Embryonic facial prominence (tissue), 1 donor: ENCODE measurements around the gene OR10H2.
"Not testable (repeated sequence)": the region's sequence is repeated elsewhere in the genome, so short reads cannot be mapped to it uniquely, and the experiment has no call there.

ENCODE experiments used
- DNase-seq: peaks from one replicate; pipeline ENCODE4 v3.0.0-alpha.2; 2016; ENCODE audit errors: extremely low spot score

Gene OR10H2, protein sequence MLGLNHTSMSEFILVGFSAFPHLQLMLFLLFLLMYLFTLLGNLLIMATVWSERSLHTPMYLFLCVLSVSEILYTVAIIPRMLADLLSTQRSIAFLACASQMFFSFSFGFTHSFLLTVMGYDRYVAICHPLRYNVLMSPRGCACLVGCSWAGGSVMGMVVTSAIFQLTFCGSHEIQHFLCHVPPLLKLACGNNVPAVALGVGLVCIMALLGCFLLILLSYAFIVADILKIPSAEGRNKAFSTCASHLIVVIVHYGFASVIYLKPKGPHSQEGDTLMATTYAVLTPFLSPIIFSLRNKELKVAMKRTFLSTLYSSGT

DNA sequence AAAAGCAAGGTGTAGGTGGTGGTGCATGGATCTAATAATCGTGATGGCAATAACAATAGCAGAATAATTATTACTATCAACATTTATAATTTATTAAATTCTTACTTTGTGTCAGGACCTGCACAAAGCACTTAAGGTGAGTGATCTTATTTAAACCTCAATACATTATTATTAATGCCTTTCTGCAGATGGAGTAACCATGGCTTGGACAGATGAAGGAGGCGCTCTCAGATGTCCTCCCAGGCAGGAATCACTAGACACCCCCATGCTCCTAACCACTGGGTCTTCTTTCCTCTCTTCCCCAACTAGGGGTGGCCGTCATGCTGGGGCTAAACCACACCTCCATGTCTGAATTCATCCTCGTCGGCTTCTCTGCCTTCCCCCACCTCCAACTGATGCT is at the start of gene OR10H2:
Gene OR10H2 (plus strand): TSS at position 301 of the 400 bp plus-strand sequence. CDS start 20 bp downstream, at position 321.
- DNase-seq, result no peak

- DNase-seq, result no peak
Observed at GRCh38 chr19:15679089-15679488, 48.7 kb upstream of the OR10H2 start.

DNA sequence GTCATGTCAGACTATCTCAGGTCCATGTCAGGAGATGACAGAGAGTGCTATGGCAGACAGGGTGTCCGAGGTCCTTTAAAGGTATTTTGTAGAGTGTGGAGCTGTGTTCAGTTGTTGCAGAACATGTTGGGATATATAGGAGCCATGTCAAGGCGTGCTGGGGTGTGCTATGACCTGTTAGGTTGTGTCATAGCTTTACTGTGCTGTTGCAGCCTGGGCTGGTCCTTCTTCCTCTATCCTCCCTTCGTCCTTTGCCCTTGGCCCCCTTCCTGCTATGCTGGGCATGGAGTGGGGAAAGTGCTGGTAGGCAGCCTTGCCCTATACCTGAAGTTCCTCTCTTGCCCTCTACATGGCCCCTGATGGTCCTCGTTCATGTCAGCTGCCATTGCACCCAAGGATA is 48.0 kb upstream of the OR10H2 start:
- not testable (repeated sequence) for DNase-seq

GRCh38 chr19:15680478-15681322 is 47.1 kb upstream of the OR10H2 start:
- DNase-seq, result no peak

DNA sequence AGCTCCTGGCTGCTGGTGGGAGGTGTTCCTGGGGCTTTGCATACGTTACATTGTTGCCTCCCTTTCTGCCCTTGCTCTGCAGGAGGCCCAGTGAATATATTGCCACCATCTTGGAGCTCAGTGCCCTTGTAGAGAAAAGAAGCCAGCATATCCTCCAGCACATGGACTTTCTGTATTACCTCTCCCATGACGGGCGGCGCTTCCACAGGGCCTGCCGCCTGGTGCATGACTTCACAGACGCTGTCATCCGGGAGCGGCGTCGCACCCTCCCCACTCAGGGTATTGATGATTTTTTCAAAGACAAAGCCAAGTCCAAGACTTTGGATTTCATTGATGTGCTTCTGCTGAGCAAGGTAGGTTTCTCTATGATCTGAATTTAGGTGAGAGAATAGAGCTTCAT is 44.4 kb upstream of the OR10H2 start:
- DNase-seq, result no peak

- no peak for DNase-seq
Observed at GRCh38 chr19:15684828-15685227, 43.0 kb upstream of the OR10H2 start.

DNA sequence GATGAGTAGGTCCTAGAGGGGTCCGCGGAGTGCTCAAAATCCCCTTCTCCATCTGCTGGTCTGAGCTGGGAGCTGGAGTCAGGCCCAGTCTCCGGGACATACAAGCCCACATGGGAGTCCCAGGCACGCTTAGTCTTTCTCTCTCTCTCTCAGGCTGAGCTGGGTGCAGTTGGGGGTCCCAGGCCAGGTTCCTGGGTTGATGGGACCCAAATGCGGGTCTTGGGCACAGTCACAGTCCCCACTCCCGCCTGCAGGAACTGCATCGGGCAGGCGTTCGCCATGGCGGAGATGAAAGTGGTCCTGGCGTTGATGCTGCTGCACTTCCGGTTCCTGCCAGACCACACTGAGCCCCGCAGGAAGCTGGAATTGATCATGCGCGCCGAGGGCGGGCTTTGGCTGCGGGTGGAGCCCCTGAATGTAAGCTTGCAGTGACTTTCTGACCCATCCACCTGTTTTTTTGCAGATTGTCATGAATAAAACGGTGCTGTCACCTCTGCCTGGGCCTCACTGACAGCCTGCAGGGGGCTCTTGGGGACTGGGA is 31.1 kb upstream of the OR10H2 start:
- no peak for DNase-seq

- no peak for DNase-seq
Observed at GRCh38 chr19:15701757-15702533, 25.9 kb upstream of the OR10H2 start.

- peak; percentile 39 for DNase-seq
Observed at GRCh38 chr19:15702534-15702930, 25.3 kb upstream of the OR10H2 start.

DNA sequence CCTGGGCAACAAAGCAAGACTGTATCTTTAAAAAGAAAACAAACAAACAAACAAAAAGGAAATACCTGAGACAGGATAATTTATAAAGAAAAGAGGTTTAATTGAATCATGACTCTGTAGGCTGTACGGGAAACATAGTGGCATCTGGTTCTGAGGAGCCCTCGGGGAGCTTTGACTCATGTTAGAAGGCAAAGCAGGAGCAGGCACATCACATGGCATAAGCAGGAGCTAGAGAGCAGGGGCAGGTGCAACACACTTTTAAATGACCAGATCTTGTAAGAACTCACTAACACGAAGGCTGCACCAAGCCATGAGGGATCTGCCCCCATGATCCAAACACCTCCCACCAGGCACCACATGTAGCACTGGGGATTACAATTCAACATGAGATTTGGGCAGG is 13.2 kb upstream of the OR10H2 start:
- no peak for DNase-seq

DNA sequence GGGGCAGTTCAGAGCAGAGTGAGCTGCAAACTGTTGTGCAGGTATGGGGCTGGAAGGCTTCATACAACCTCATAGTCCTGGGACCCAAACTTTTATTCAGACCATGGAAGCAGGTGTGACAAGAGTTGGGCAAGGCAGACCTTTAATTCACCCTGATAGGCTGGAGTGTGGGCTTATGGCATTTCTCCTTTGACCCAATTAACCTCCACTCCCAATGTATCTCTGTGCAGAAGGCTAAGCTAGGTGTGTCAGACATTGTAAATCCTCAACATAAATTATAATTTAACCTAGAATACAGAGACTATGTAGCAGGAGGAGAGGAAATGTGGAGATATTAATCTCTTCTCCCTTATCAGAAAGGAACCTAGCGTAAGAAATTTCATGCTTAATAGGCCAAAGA is 12.2 kb upstream of the OR10H2 start:
- DNase-seq, result no peak

GRCh38 chr19:15717809-15718208 is 10.0 kb upstream of the OR10H2 start:
- no peak for DNase-seq

DNA sequence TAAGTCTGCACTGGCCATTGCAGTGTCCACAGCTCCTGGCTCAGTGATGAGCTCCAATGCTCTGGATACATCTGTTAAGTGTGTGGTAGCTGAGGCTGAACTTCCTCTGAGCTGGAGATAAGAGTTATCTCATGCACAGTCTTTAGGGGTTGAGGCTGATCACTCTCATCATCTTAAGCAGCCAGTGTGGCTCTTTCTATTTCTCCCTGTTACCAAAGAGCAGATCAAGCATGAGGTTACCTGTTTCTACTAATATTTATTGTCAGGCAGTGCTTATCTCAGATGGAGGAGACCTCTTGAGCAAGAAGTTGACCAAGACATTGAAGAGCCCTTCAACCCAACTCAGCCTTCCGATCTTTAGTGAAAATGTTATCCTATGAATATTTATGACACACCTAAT is 6.6 kb upstream of the OR10H2 start:
- DNase-seq, result no peak

DNA sequence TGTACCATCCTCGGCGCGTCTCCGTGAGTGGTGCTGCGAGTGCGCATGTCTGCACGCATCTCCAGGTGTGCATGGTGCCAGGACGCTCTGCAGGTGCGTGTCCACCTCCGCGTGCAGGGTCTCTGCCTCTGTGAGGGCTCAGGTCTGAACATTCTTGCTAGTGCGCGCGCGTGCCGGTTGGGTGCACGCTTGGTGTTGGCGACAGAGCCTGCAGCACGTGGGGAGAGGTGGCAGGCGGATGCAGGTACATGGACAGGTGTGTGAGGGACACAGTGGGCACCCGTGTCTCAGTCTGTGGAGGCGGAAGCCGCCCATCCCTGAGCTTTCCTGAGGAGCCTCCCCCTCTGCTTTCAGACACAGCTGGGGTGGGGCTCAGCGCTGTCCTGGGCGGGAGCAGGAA is 4.9 kb upstream of the OR10H2 start:
- DNase-seq, result no peak

GRCh38 chr19:15730538-15730937 is 2.7 kb downstream of the OR10H2 start:
- no peak for DNase-seq

DNA sequence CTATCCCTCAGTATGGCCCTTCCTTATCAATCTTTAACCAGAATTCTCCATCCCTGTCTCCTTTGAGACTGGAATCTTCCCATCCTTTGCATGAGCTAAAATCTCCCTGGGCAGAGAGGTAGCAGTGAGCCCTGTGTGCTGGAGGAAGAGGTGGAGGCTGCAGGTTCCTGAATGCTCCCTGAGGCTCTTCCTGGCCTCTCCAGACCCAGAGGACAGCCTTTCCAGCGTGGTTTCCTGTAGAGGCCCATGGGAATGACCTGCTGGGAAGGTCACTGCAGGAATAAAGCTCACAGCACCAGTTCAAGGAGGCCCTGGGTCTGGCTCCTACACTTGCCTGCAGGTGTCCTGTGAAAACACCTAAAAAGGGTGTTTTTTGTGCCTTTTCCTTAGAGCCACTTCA is 4.6 kb downstream of the OR10H2 start:
- DNase-seq, result no peak

GRCh38 chr19:15733895-15734294 is 6.1 kb downstream of the OR10H2 start:
- no peak for DNase-seq

DNA sequence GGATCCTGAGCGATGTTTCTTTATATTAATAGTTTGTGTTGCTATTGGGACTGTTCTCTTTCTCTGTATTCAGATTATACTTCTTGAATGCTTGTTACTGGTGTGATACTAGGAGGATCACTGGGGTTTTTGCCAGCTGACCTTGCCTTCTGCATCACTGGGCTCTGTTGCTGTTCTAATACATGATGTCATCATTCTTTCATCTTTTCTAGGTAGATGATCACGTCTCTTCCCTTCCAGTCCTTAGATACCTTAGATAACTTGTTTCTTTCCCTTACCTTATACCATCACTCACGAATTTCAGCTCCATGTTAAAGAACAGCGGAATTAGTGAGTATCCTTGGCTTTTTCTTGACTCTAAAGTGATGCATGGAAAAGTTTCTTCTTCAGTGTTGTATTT is 9.9 kb downstream of the OR10H2 start, which contains the start of gene OR10H3:
Gene OR10H3 (plus strand): TSS at position 264 of the 400 bp plus-strand sequence. CDS start 3,408 bp downstream, outside the sequence.
- DNase-seq, result no peak

GRCh38 chr19:15740785-15741184 is 13.0 kb downstream of the OR10H2 start:
- no peak for DNase-seq

GRCh38 chr19:15748239-15748638 is 20.4 kb downstream of the OR10H2 start:
- no peak for DNase-seq

DNA sequence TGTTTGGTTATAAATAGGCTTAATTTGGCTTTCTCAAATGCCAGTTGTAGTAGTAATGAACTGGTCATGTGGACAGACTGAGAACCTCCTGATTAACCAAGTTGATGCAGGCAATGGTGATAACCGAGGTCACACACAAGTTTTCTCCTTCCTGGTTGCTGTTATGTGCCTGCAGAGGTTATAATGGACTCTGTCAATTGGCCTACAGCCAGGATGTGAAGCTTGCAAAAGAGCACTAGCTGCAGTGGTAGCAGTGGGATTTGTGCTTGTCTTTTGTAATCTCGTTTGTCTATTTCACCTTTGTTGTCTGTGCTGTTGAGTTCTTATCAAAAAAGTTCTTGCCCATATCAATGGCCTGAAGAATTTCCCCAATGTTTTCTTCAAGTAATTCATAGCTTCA is 30.6 kb downstream of the OR10H2 start:
- no peak for DNase-seq
